Smooth muscle cell (in vitro differentiated cells): ENCODE data around the gene PSG6. TPM values are rescaled to one million over a fixed set of nuclear protein-coding genes. Genes with fewer than 3 reads are reported as not detected.
"Not testable (repeated sequence)": the region's sequence is repeated elsewhere in the genome, so short reads cannot be mapped to it uniquely, and the experiment has no call there.

Experiments
- DNase-seq: peaks from one replicate; lab custom pipeline; 2025; ENCODE audit not compliant: unreplicated experiment; lab: John Stamatoyannopoulos, UW
- H2AFZ ChIP-seq: fragments of 200-600 bp; sonication (generic); 2 replicates; pipeline ENCODE4 v1.6.0; 2016; ENCODE audit warnings: antibody characterized with exemption, low read depth, mild to moderate bottlenecking
- H3F3A ChIP-seq: fragments of 200-600 bp; sonication (generic); 2 replicates; pipeline ENCODE4 v1.6.0; 2017; ENCODE audit warnings: antibody characterized with exemption, low read depth
- H3K27ac ChIP-seq: fragments of 200-600 bp; sonication (generic); 2 replicates; pipeline ENCODE4 v1.5.1; 2016; ENCODE audit warnings: low read depth, mild to moderate bottlenecking
- H3K27me3 ChIP-seq: fragments of 200-600 bp; sonication (generic); 2 replicates; pipeline ENCODE4 v1.6.1; 2016; ENCODE audit warnings: low read depth, mild to moderate bottlenecking
- H3K36me3 ChIP-seq: fragments of 200-600 bp; sonication (generic); 2 replicates; pipeline ENCODE4 v1.5.1; 2016; ENCODE audit warnings: low read depth
- H3K4me1 ChIP-seq: fragments of 200-600 bp; sonication (generic); 2 replicates; pipeline ENCODE4 v1.5.1; 2016; ENCODE audit warnings: low read depth
- H3K4me2 ChIP-seq: fragments of 200-600 bp; sonication (generic); 2 replicates; pipeline ENCODE4 v1.6.0; 2016; ENCODE audit warnings: mild to moderate bottlenecking
- H3K4me3 ChIP-seq: fragments of 200-600 bp; sonication (generic); 2 replicates; pipeline ENCODE4 v1.5.1; 2016; ENCODE audit warnings: mild to moderate bottlenecking
- H3K79me2 ChIP-seq: fragments of 200-600 bp; sonication (generic); 2 replicates; pipeline ENCODE4 v1.6.0; 2016; ENCODE audit warnings: low read depth, mild to moderate bottlenecking
- H3K9ac ChIP-seq: fragments of 200-600 bp; sonication (generic); 2 replicates; pipeline ENCODE4 v1.6.0; 2016; ENCODE audit warnings: low read depth
- H3K9me3 ChIP-seq: fragments of 200-600 bp; sonication (generic); replicated peaks from 2 replicates; pipeline ENCODE4 v1.5.1; 2016; ENCODE audit warnings: low read depth
- H4K20me1 ChIP-seq: fragments of 200-600 bp; sonication (generic); 2 replicates; pipeline ENCODE4 v1.6.0; 2016; ENCODE audit warnings: low read depth
- CTCF ChIP-seq: fragments of 200-600 bp; sonication (generic); IDR thresholded peaks from 2 replicates; pipeline ENCODE4 v1.5.1; 2017; ENCODE audit warnings: borderline replicate concordance, mild to moderate bottlenecking, antibody characterized with exemption; ENCODE audit not compliant: insufficient read depth, poor library complexity, severe bottlenecking
- WGBS: methylation state at CpG from one replicate; pipeline ENCODE4 v1.1.7; 2016; ENCODE audit warnings: low lambda C conversion rate; 5-methylcytosine and 5-hydroxymethylcytosine counted together
- polyA plus RNA-seq: library from polyadenylated mRNA; unstranded; fragments of >200 nt; fragmentation: Nextera tagmentation; extraction: Ambion mirVana; gene quantifications from 2 replicates; pipeline ENCODE4 v1.2.1, GENCODE V29; 2016
- total RNA-seq: library from RNA; depleted of rRNA; stranded (reverse); fragments of >200 nt; gene quantifications from 2 replicates; pipeline ENCODE4 v1.2.3, GENCODE V29; 2014

Gene PSG6
- total and polyA plus RNA-seq, 2 experiments from 2014 or later = not detected

- no peak overlapping the region for H3K27ac ChIP-seq
- TF ChIP-seq CTCF = no peak
- no peaks in the 10 kb centered on the region for H3K9me3 ChIP-seq
- H3K4me3 ChIP-seq = no peak overlapping the region
- no peaks in the 10 kb centered on the region for H4K20me1 ChIP-seq
- H3K4me1 ChIP-seq = no peaks in the 10 kb centered on the region
- no peak overlapping the region for H2AFZ ChIP-seq
- WGBS = 65% methylated on average over 13 of the region's 13 CpGs
- no peak for DNase-seq
- H3K27me3 ChIP-seq = no peaks in the 10 kb centered on the region
- no peak overlapping the region for H3K9ac ChIP-seq
- no peak overlapping the region for H3K4me2 ChIP-seq
- no peaks in the 10 kb centered on the region for H3K79me2 ChIP-seq
- H3K36me3 ChIP-seq = no peaks in the 10 kb centered on the region
- H3F3A ChIP-seq = no peaks in the 10 kb centered on the region
Observed at GRCh38 chr19:42942187-42942789, 24.6 kb upstream of the PSG6 start.

GRCh38 chr19:42937107-42937506 lies 19.4 kb upstream of the PSG6 start, which contains the start of gene PSG7:
Gene PSG7, minus strand, starts transcription at chr19:42937207. Its CDS starts 131 bp downstream, at chr19:42937076.
- not testable (repeated sequence) for H4K20me1 ChIP-seq, H3K9me3 ChIP-seq, H3K27ac ChIP-seq, H3F3A ChIP-seq, H3K79me2 ChIP-seq, H3K4me3 ChIP-seq, H3K4me1 ChIP-seq, H3K4me2 ChIP-seq, H2AFZ ChIP-seq, H3K27me3 ChIP-seq, H3K9ac ChIP-seq, DNase-seq, H3K36me3 ChIP-seq
- WGBS = 40% methylated on average over 3 of the region's 3 CpGs

- not testable (repeated sequence) for H4K20me1 ChIP-seq, H3K36me3 ChIP-seq, H3K9me3 ChIP-seq, H3K27ac ChIP-seq, H3K4me1 ChIP-seq, H3F3A ChIP-seq, H3K4me3 ChIP-seq, H3K27me3 ChIP-seq, H3K79me2 ChIP-seq, H3K4me2 ChIP-seq, H3K9ac ChIP-seq, DNase-seq, H2AFZ ChIP-seq
Observed at GRCh38 chr19:42934726-42935125, 17.0 kb upstream of the PSG6 start.

- not testable (repeated sequence) for H2AFZ ChIP-seq, H4K20me1 ChIP-seq, H3K79me2 ChIP-seq, H3K9me3 ChIP-seq, H3K4me1 ChIP-seq, H3K4me2 ChIP-seq, H3K27ac ChIP-seq, H3K9ac ChIP-seq, H3K36me3 ChIP-seq, H3K27me3 ChIP-seq, H3K4me3 ChIP-seq, DNase-seq, H3F3A ChIP-seq
Observed at GRCh38 chr19:42934183-42934582, 16.5 kb upstream of the PSG6 start.

- not testable (repeated sequence) for H3K9me3 ChIP-seq, H3K27ac ChIP-seq, H3K79me2 ChIP-seq, H3F3A ChIP-seq, H4K20me1 ChIP-seq, H3K9ac ChIP-seq, H3K4me1 ChIP-seq, H2AFZ ChIP-seq, H3K4me3 ChIP-seq, H3K27me3 ChIP-seq, H3K36me3 ChIP-seq, DNase-seq, H3K4me2 ChIP-seq
- WGBS = 65% methylated on average over 3 of the region's 3 CpGs
Observed at GRCh38 chr19:42933412-42933811, 15.7 kb upstream of the PSG6 start.

GRCh38 chr19:42932485-42933101 lies 14.9 kb upstream of the PSG6 start:
- H4K20me1 ChIP-seq, H3K27ac ChIP-seq, H3K4me1 ChIP-seq, H3K4me2 ChIP-seq, H3K36me3 ChIP-seq, H3K9me3 ChIP-seq, H3K27me3 ChIP-seq, H3K9ac ChIP-seq, H2AFZ ChIP-seq, DNase-seq, H3F3A ChIP-seq, H3K4me3 ChIP-seq, H3K79me2 ChIP-seq: not testable (repeated sequence)
- 58% methylated on average over 5 of the region's 5 CpGs for WGBS

- DNase-seq, H3K27me3 ChIP-seq, H3K79me2 ChIP-seq, H2AFZ ChIP-seq, H3K27ac ChIP-seq, H3K4me1 ChIP-seq, H3K4me3 ChIP-seq, H3F3A ChIP-seq, H3K4me2 ChIP-seq, H3K9ac ChIP-seq, H3K9me3 ChIP-seq, H3K36me3 ChIP-seq, H4K20me1 ChIP-seq: not testable (repeated sequence)
- WGBS = 25% methylated on average over 1 of the region's 1 CpG
Observed at GRCh38 chr19:42930214-42930613, 12.5 kb upstream of the PSG6 start.
